B cell (primary cell): Measurements from ENCODE around the gene REV1. TPM values are rescaled to one million over a fixed set of nuclear protein-coding genes. Genes with fewer than 3 reads are reported as not detected.

Experiments
- ATAC-seq: fragments of 200-7000 bp; cut with Tn5 transposase; one replicate; pipeline ENCODE4 v1.10.0; 2021; ENCODE audit warnings: low read depth, mild to moderate bottlenecking, moderate number of reproducible peaks, moderate library complexity
- CTCF ChIA-PET: fragments of 350-600 bp; sonication (Branson Sonifier 250); formaldehyde crosslinking; loops from one replicate; lab custom pipeline; 2021; ENCODE audit warnings: antibody characterized with exemption, inconsistent platforms; lab: Charles Lee
- POLR2A ChIA-PET: fragments of 350-600 bp; sonication (Branson Sonifier 250); formaldehyde crosslinking; loops from one replicate; lab custom pipeline; 2021; ENCODE audit warnings: antibody characterized with exemption; lab: Charles Lee
- DNase-seq: peaks from one replicate; pipeline ENCODE4 v3.0.0; 2013
- H2AFZ ChIP-seq: 2 replicates; pipeline ENCODE4 v1.6.1; 2012; ENCODE audit warnings: mild to moderate bottlenecking, low read depth, low read length; ENCODE audit not compliant: insufficient read depth, poor library complexity, severe bottlenecking
- H3K27ac ChIP-seq, 2 donors: 1 replicate in 1 of 2; 2 replicates in 1 of 2; pipeline ENCODE4 v1.5.1; 2012 to 2013; ENCODE audit warnings: low read length in 2 of 2, mild to moderate bottlenecking in 2 of 2, moderate library complexity in 1 of 2
- H3K27me3 ChIP-seq, 4 experiments: fragments of 200-600 bp in 1 of 4; sonication (generic) in 1 of 4; replicated peaks in 1 of 4; 1 replicate in 2 of 4; 2 replicates in 2 of 4; pipeline versions ENCODE4 v1.6.1 to v1.7.0; 2013 to 2016; ENCODE audit warnings: low read length in 3 of 4, mild to moderate bottlenecking in 2 of 4, mixed read lengths in 1 of 4, moderate library complexity in 1 of 4; ENCODE audit not compliant: insufficient read depth in 4 of 4, control insufficient read depth in 3 of 4; ENCODE audit errors: control extremely low read depth in 1 of 4
- H3K36me3 ChIP-seq, 2 experiments: replicated peaks in 1 of 2; 1 replicate in 1 of 2; 2 replicates in 1 of 2; pipeline versions ENCODE4 v1.6.1 to v1.7.1; 2013; ENCODE audit warnings: low read length in 1 of 2; ENCODE audit not compliant: insufficient read depth in 2 of 2, control insufficient read depth in 1 of 2; ENCODE audit errors: control extremely low read depth in 1 of 2, extremely low read depth in 1 of 2
- H3K4me1 ChIP-seq, 2 donors: fragments of 200-600 bp in 1 of 2; sonication (generic) in 1 of 2; 1 replicate in 1 of 2; 2 replicates in 1 of 2; pipeline versions ENCODE4 v1.5.1 to v1.6.1; 2013 to 2017; ENCODE audit warnings: low read length in 2 of 2; ENCODE audit not compliant: control insufficient read depth in 2 of 2, insufficient read depth in 2 of 2
- H3K4me2 ChIP-seq: replicated peaks from 2 replicates; pipeline ENCODE3; 2012; ENCODE audit warnings: mild to moderate bottlenecking, low read depth, low read length; ENCODE audit not compliant: poor library complexity, severe bottlenecking
- H3K4me3 ChIP-seq, 5 experiments: fragments of 200-600 bp in 1 of 5; sonication (generic) in 1 of 5; 1 replicate in 3 of 5; 2 replicates in 2 of 5; pipeline versions ENCODE4 v1.5.1 to v1.7.0; 2011 to 2016; ENCODE audit warnings: low read length in 4 of 5, mild to moderate bottlenecking in 4 of 5, low read depth in 2 of 5, control low read depth in 1 of 5, moderate library complexity in 1 of 5; ENCODE audit not compliant: insufficient read depth in 1 of 5; ENCODE audit errors: control extremely low read depth in 1 of 5, extremely low read depth in 1 of 5
- H3K79me2 ChIP-seq: fragments of 200-600 bp; sonication (generic); one replicate; pipeline ENCODE4 v1.6.0; 2016; ENCODE audit warnings: low read length; ENCODE audit not compliant: control insufficient read depth, insufficient read depth
- H3K9ac ChIP-seq: fragments of 200-600 bp; sonication (generic); 2 replicates; pipeline ENCODE4 v1.6.1; 2017; ENCODE audit warnings: mild to moderate bottlenecking, low read length, moderate library complexity
- H3K9me3 ChIP-seq, 3 donors: one replicate each; pipeline versions ENCODE4 v1.6.1 to v1.7.1; 2013; ENCODE audit warnings: low read length in 2 of 3; ENCODE audit not compliant: control insufficient read depth in 2 of 3, insufficient read depth in 1 of 3; ENCODE audit errors: control extremely low read depth in 1 of 3
- H4K20me1 ChIP-seq: 2 replicates; pipeline ENCODE4 v1.6.0; 2012; ENCODE audit warnings: mild to moderate bottlenecking, low read length; ENCODE audit not compliant: insufficient read depth, control insufficient read depth, poor library complexity, severe bottlenecking
- H3K27ac Mint-ChIP-seq: one replicate; pipeline ENCODE4 v1.8.0; 2021; ENCODE audit warnings: mixed read lengths
- H3K27me3 Mint-ChIP-seq: one replicate; pipeline ENCODE4 v1.8.0; 2021; ENCODE audit warnings: mixed read lengths
- H3K4me1 Mint-ChIP-seq: one replicate; pipeline ENCODE4 v1.8.0; 2021; ENCODE audit warnings: mixed read lengths
- H3K4me3 Mint-ChIP-seq: one replicate; pipeline ENCODE4 v1.8.0; 2021; ENCODE audit warnings: mixed read lengths
- H3K9me3 Mint-ChIP-seq: one replicate; pipeline ENCODE4 v1.8.0; 2022; ENCODE audit warnings: mixed read lengths; ENCODE audit not compliant: insufficient read depth
- CTCF ChIP-seq: fragments of 200-600 bp; IDR thresholded peaks from one replicate; pipeline ENCODE4 v1.8.0; 2022; ENCODE audit warnings: antibody characterized with exemption, mild to moderate bottlenecking
- EZH2 ChIP-seq: IDR thresholded peaks from 2 replicates; pipeline ENCODE4 v1.6.1; 2012; ENCODE audit warnings: borderline replicate concordance, low read depth, mild to moderate bottlenecking, moderate library complexity, low read length; ENCODE audit not compliant: insufficient read depth, poor library complexity, severe bottlenecking
- WGBS: methylation state at CpG from one replicate; pipeline ENCODE4 v1.1.5; 2013; ENCODE audit warnings: missing lambda C conversion rate; ENCODE audit not compliant: insufficient coverage; 5-methylcytosine and 5-hydroxymethylcytosine counted together
- intact Hi-C: fragments of 100-400 bp; cut with micrococcal nuclease; formaldehyde crosslinking; loops from one replicate; pipeline ENCODE4 v1.10.0; 2022
- polyA plus RNA-seq: library from polyadenylated mRNA; depleted of rRNA; stranded (reverse); fragments of >200 nt; gene quantifications from 2 replicates; pipeline ENCODE4 v1.2.3, GENCODE V29; 2012
- total RNA-seq, 2 donors: library from RNA; stranded (reverse); fragments of 120-200 nt in 1 of 2; gene quantifications; 1 replicate in 1 of 2; 2 replicates in 1 of 2; pipeline versions ENCODE4 v1.2.3 to v1.2.4, GENCODE V29; 2013 to 2022

REV1 gene
- total and polyA plus RNA-seq, 2 donors (not counting 1 experiment from before 2014, with no cell fraction given): 25.4 to 70.5 TPM

GRCh38 chr2:99473518-99474083, 16.2 kb downstream of the REV1 start:
- Histone ChIP-seq H3K4me2 (no peak overlapping the region), H2AFZ (no peak overlapping the region), H3K9ac (no peak overlapping the region), H3K9me3 (peaks cover 0 to 1% (median 0%) of the 10 kb centered on the region in 3 donors), H3K36me3 (no peaks in the 10 kb centered on the region), H3K4me3 (no peak overlapping the region), H3K4me1 (peaks cover 2 to 3% of the 10 kb centered on the region in 2 donors), H3K79me2 (peaks cover 100% of the 10 kb centered on the region), H3K27ac (no peak overlapping the region), H3K27me3 (no peaks in the 10 kb centered on the region), H4K20me1 (peaks cover 48% of the 10 kb centered on the region)
- intact Hi-C loops: no loop called here
- POLR2A ChIA-PET: no interaction called here
- H3K27me3 Mint-ChIP-seq: no peaks in the 10 kb centered on the region
- DNase-seq (no peak), ATAC-seq (no peak)
- no peaks in the 10 kb centered on the region for H3K9me3 Mint-ChIP-seq
- WGBS: no CpG with 5 or more reads among the region's 2 CpGs
- CTCF ChIA-PET: no interaction called here
- no peak for TF ChIP-seq CTCF
- TF ChIP-seq EZH2: no peak
- H3K4me3 Mint-ChIP-seq: no peak overlapping the region
- peaks cover 43% of the 10 kb centered on the region for H3K4me1 Mint-ChIP-seq
- no peak overlapping the region for H3K27ac Mint-ChIP-seq

GRCh38 chr2:99472600-99472960, 17.2 kb downstream of the REV1 start:
- peaks cover 41% of the 10 kb centered on the region for H3K4me1 Mint-ChIP-seq
- POLR2A ChIA-PET: no interaction called here
- peaks cover 40% of the 10 kb centered on the region for H4K20me1 ChIP-seq
- no peak overlapping the region for H3K9ac ChIP-seq
- H3K4me2 ChIP-seq: no peak overlapping the region
- DNase-seq (no peak), ATAC-seq (no peak)
- intact Hi-C loops: no loop called here
- no CpG with 5 or more reads among the region's 1 CpG for WGBS
- no peak overlapping the region for H3K27ac ChIP-seq
- CTCF ChIA-PET: interaction anchor here (1.0 kb wide), 1 partner anchor 17 kb away, joined by 3 read pairs; the partner anchor contains the start of gene REV1
- H3K4me1 ChIP-seq: no peaks in the 10 kb centered on the region
- no peak overlapping the region for H3K27ac Mint-ChIP-seq
- no peak overlapping the region for H3K4me3 Mint-ChIP-seq
- no peak overlapping the region for H3K4me3 ChIP-seq
- H3K36me3 ChIP-seq: no peaks in the 10 kb centered on the region
- H3K9me3 Mint-ChIP-seq: no peaks in the 10 kb centered on the region
- TF ChIP-seq EZH2 (no peak), CTCF (no peak)
- no peak overlapping the region for H2AFZ ChIP-seq
- H3K79me2 ChIP-seq: peaks cover 100% of the 10 kb centered on the region
- H3K27me3 ChIP-seq: no peaks in the 10 kb centered on the region
- no peaks in the 10 kb centered on the region for H3K27me3 Mint-ChIP-seq
- peaks cover 0 to 1% (median 0%) of the 10 kb centered on the region in 3 donors for H3K9me3 ChIP-seq
